Measurements from ENCODE around the gene RFX6.

DNA sequence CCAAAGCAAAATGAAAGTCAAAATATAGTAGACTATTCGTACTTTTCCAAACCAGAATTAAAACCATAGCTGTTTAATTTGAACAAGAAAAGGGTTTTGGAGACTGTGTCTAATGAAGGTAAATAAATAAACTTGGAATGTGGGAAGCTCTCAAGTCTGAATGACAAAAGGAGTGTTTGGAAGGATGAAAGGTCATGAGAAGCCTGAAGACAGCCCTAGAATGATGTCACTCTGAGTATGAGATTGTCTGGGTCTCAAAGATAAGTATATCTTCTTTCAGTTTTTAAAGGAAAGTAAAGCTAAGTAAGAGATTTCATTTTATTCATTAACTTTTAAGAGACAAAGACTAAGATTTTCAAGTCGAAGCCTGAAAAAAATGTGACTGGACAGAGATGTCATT, 72.9 kb downstream of the RFX6 start:
- TF ChIP-seq CTCF (IDR thresholded peaks at IDR 0.05) (no peak), EP300 (IDR thresholded peaks at IDR 0.05) (no peak), POLR2AphosphoS5 (IDR thresholded peaks at IDR 0.05) (no peak), POLR2A (IDR thresholded peaks at IDR 0.05) (no peak)

All from upper lobe of left lung (tissue), 4 donors.